Measurements from ENCODE around the gene TRIM74.
"Not testable (repeated sequence)": the region's sequence is repeated elsewhere in the genome, so short reads cannot be mapped to it uniquely, and the experiment has no call there.

TRIM74 gene

GRCh38 chr7:72954563-72955198 is 14.6 kb downstream of the TRIM74 start:
- not testable (repeated sequence) for DNase-seq

GRCh38 chr7:72953901-72954562 is 15.2 kb downstream of the TRIM74 start:
- not testable (repeated sequence) for DNase-seq

- DNase-seq, result not testable (repeated sequence)
Observed at GRCh38 chr7:72950432-72950831, 18.8 kb downstream of the TRIM74 start.

GRCh38 chr7:72949686-72950085 is 19.6 kb downstream of the TRIM74 start:
- DNase-seq, result not testable (repeated sequence)

GRCh38 chr7:72949276-72949675 is 20.0 kb downstream of the TRIM74 start:
- DNase-seq, result not testable (repeated sequence)

- not testable (repeated sequence) for DNase-seq
Observed at GRCh38 chr7:72948714-72949113, 20.6 kb downstream of the TRIM74 start.

GRCh38 chr7:72946130-72946745 is 23.0 kb downstream of the TRIM74 start:
- DNase-seq, result not testable (repeated sequence)

- DNase-seq, result not testable (repeated sequence)
Observed at GRCh38 chr7:72945597-72945996, 23.7 kb downstream of the TRIM74 start.

- DNase-seq, result not testable (repeated sequence)
Observed at GRCh38 chr7:72944937-72945336, 24.3 kb downstream of the TRIM74 start.

GRCh38 chr7:72942956-72943355 is 26.3 kb downstream of the TRIM74 start:
- DNase-seq, result not testable (repeated sequence)

- not testable (repeated sequence) for DNase-seq
Observed at GRCh38 chr7:72942022-72942705, 27.1 kb downstream of the TRIM74 start.

GRCh38 chr7:72928216-72928615 is 41.0 kb downstream of the TRIM74 start:
- DNase-seq, result not testable (repeated sequence)

GRCh38 chr7:72927791-72928190 is 41.5 kb downstream of the TRIM74 start:
- not testable (repeated sequence) for DNase-seq

- no peak for DNase-seq
Observed at GRCh38 chr7:72925546-72926120, 43.6 kb downstream of the TRIM74 start.

- DNase-seq, result peak; percentile 83
Observed at GRCh38 chr7:72924733-72925545, 44.3 kb downstream of the TRIM74 start, which contains the start of gene POM121. Gene POM121, plus strand, starts transcription at chr7:72925095. Its CDS starts 27 bp downstream, at chr7:72925122.

GRCh38 chr7:72924386-72924732 is 44.9 kb downstream of the TRIM74 start:
- no peak for DNase-seq

- no peak for DNase-seq
Observed at GRCh38 chr7:72919256-72919775, 50.0 kb downstream of the TRIM74 start.

- DNase-seq, result peak; percentile 57
Observed at GRCh38 chr7:72914756-72915525, 54.3 kb downstream of the TRIM74 start.

- DNase-seq, result not testable (repeated sequence)
Observed at GRCh38 chr7:72913750-72914149, 55.5 kb downstream of the TRIM74 start.

GRCh38 chr7:72911395-72911794 is 57.9 kb downstream of the TRIM74 start:
- DNase-seq, result not testable (repeated sequence)

Data from fibroblast of skin of back (primary cell).